Aortic smooth muscle cell (primary cell): ENCODE results near the gene GNG3. TPM values are rescaled to one million over a fixed set of nuclear protein-coding genes. Genes with fewer than 3 reads are reported as not detected.

ENCODE experiments used
- total RNA-seq: library from RNA; depleted of rRNA; stranded (reverse); fragments of >200 nt; gene quantifications from 2 replicates; pipeline ENCODE4 v1.2.3, GENCODE V29; 2014

GNG3 gene
- not detected in 2 replicates for total RNA-seq

GRCh38 chr11:62707277-62707861 is at the start of gene GNG3, which contains the start of gene BSCL2:
Gene GNG3 (plus strand): TSS chr11:62707676. CDS start chr11:62708296, 620 bp downstream.
Gene BSCL2 (minus strand): TSS chr11:62707424. CDS start chr11:62707195, 229 bp downstream.

GRCh38 chr11:62665075-62665598 is 42.3 kb upstream of the GNG3 start, which contains the start of the genes C11orf98 and CSKMT:
Gene C11orf98 (minus strand): TSS chr11:62665210. CDS start chr11:62665169, 41 bp downstream.
Gene CSKMT (plus strand): TSS chr11:62665312. CDS start chr11:62665880, 568 bp downstream.

GRCh38 chr11:62671608-62672389 is 35.7 kb upstream of the GNG3 start, which contains the start of the genes LBHD1 and UQCC3:
Gene LBHD1 (minus strand): TSS chr11:62672267. CDS start chr11:62670031, 2,236 bp downstream.
Gene UQCC3 (plus strand): TSS chr11:62671673. CDS start chr11:62671746, 73 bp downstream.

DNA sequence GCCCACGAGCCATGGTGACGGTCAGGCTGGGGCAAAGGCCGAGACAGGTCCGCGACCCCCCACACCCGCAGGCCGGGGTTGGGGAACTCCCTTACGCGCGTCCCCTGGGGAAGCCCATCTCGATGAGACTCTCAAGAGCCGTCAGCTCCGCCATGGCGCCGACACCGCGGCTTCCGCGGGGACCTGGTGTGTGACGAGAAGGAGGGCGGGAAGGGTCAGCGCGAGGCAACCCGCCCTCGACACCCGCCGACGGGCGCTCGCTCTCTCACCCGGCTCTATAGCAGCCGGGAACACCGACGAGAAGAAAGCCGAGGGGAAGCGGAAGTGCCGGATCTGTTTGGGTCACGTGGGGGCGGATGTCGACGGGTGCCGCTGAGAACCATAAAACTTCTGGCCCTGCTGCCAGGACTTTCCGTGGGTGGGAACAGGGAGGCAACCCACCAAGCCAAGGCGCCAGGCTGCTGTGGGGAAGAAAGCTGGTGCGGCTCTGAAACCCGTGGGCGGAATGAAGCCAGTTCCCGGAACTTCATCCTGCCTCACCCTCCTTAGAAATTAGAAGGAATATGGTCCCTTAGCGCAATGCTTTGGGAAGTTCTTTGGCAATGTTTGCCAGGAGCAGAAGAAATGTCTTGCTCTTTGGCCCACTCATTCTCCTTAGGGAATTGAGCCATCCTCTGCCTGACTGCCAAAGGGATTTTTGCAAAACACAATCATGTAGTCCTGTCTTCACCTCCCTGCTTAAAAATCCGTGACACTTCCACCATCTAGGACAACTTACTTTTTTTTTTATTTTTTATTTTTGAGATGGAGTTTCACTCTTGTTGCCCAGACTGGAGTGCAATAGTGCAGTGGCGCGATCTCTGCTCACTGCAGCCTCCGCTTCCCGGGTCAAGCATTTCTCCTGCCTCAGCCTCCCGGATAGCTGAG is 28.4 kb upstream of the GNG3 start, which contains the start of gene UBXN1:
Gene UBXN1, minus strand, starts transcription at position 304 of the 927 bp plus-strand sequence. Its CDS starts 150 bp downstream, at position 154.

DNA sequence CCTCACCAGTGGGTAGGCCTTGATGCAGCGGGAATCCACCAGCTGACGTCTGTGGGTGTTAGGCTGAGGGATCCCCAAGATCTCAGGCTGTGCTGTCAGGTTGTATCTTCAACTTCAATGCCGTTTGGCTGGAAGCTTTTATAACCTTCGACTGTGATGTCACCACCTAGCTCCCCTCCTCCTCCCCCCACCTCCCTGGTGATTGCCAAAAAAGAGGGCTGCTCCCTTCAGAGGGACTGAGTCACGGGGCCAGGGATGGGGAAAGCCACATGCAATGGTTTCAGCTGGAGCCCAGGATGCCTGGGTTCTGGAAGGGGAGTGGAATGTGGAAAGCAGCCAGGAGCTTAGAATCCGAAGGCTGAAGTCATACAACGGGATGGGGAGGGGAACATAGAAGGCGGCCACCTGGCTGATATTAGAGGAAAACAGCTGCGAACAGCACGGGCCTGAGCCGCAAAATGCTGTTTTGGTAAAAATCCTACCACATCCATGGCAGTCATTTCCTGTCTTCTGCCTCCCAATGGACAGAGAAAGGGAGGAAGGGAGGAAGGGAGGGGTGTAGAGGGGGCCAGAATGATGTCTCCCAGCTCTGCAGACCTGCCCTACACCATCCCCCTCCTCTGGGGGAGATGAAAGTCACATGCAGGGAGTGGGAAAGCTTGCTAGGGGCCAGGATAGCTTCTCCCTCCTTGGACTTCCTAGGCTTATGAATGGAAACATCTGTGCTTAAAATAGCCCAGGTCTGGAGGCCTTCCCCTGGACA is 17.9 kb upstream of the GNG3 start, which contains the start of gene LRRN4CL:
Gene LRRN4CL, minus strand, starts transcription at position 110 of the 763 bp plus-strand sequence. CDS start 1,022 bp downstream, outside the sequence.

DNA sequence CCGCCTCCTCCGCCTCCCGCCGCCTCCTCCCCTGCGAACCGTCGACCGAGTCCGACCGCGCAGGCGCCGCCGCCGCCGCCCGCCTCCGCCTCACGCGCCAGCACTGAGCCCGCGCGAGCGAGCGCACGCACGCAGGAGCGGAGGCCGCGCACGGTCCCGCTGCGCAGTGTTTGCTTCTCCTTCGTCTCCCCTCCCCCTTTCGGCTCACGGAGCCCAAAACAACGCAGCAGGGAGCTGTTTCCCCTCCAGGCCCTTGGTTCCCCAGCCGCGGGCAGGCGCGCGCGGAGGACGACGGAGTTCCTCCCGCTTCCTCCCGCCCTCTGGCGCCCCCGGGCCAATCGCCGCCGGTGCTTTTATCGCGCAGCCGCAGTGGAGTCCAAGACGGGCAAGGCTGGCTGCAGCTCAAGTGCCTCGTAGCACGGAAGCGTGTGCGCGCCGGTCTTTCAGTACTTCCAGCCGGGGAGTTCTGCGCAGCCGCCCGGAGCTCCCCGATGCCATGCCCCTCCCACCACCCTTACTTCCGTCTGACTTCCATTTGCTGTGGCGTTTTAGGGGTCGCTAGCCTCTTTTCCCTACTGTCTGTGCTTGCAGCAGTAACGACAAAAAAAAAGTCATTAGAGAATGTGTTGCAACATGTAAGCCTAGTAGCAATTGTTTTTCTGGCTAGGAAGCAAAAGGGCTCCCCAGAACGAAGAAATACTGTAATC is 19.8 kb downstream of the GNG3 start, which contains the start of gene HNRNPUL2:
Gene HNRNPUL2, minus strand, starts transcription at position 293 of the 707 bp plus-strand sequence. CDS start 301 bp downstream, outside the sequence.

DNA sequence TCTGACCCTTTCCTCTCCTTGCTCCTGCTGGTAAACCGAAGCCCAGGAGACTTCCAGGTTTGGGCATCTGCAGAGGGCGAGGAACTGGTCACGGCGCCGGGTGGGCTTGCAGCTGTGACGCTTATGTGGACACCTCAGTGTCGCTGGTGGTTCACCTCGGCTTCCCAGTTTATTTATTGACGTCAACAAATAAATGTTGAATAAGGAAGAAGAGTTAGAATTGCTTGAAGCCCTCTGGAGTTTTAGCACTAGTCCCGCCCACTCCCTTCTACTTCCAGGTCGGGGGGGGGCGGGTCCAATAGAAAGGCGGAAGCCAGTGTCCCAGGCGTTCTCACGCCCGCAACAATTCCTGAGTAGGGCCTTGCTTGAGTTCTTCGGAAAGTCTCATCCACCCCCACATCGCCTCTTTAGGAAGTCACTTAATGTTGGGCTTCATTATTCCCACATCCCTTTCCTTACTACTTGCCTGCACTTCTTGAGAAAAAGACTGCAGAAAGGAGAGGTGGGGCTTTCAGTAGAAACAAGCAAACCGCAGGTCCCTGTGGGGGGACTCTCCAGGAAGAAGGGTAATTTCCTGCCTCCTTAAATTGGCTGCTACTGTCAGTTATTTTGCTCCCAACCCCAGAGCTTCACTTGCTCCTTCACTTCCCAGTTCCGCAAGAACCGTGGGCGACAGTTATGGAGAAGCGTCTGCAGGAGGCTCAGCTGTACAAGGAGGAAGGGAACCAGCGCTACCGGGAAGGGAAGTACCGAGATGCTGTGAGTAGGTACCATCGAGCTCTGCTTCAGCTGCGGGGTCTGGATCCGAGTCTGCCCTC is 20.9 kb downstream of the GNG3 start, which contains the start of gene TTC9C:
Gene TTC9C, plus strand, starts transcription at position 316 of the 818 bp plus-strand sequence. Its CDS starts 363 bp downstream, at position 679.

GRCh38 chr11:62753736-62754603 is 46.5 kb downstream of the GNG3 start, which contains the start of gene ZBTB3:
Gene ZBTB3 (minus strand): TSS chr11:62754160. CDS start chr11:62753664, 496 bp downstream.

Other genes with a start within 250 kb of the GNG3 start
- gene AHNAK, start 160.9 kb upstream of the GNG3 start, total RNA-seq: 643 and 750 TPM in 2 replicates
- gene EEF1G, start 133.8 kb upstream of the GNG3 start, total RNA-seq: 1,386 and 1,416 TPM in 2 replicates
- 5.4 and 6.4 TPM in 2 replicates for gene TUT1, start 116.2 kb upstream of the GNG3 start, total RNA-seq
- 102 and 120 TPM in 2 replicates for gene MTA2, start 105.8 kb upstream of the GNG3 start, total RNA-seq
- 20.9 and 25.7 TPM in 2 replicates for gene EML3, start 94.9 kb upstream of the GNG3 start, total RNA-seq
- gene ROM1, start 94.4 kb upstream of the GNG3 start, total RNA-seq: 10.3 and 10.6 TPM in 2 replicates
- 32.6 and 39.9 TPM in 2 replicates for gene B3GAT3, start 85.7 kb upstream of the GNG3 start, total RNA-seq
- gene GANAB, start 61.1 kb upstream of the GNG3 start, total RNA-seq: 243 and 244 TPM in 2 replicates
- gene INTS5, start 54.4 kb upstream of the GNG3 start, total RNA-seq: 16.8 and 22.2 TPM in 2 replicates
- 32.3 and 46.8 TPM in 2 replicates for gene C11orf98, start 42.5 kb upstream of the GNG3 start, total RNA-seq
- gene CSKMT, start 42.4 kb upstream of the GNG3 start, total RNA-seq: 4.9 and 9.1 TPM in 2 replicates
- 11.9 and 15.1 TPM in 2 replicates for gene UQCC3, start 36.0 kb upstream of the GNG3 start, total RNA-seq
- 2.4 and 2.8 TPM in 2 replicates for gene LBHD1, start 35.4 kb upstream of the GNG3 start, total RNA-seq
- gene UBXN1, start 28.6 kb upstream of the GNG3 start, total RNA-seq: 134 and 158 TPM in 2 replicates
- gene LRRN4CL, start 18.1 kb upstream of the GNG3 start, total RNA-seq: 3.3 and 3.4 TPM in 2 replicates
- 57.1 and 67.2 TPM in 2 replicates for gene BSCL2, start 252 bp upstream of the GNG3 start, total RNA-seq
- gene HNRNPUL2, start 19.8 kb downstream of the GNG3 start, total RNA-seq: 12.6 and 14.9 TPM in 2 replicates
- 28.5 and 31.1 TPM in 2 replicates for gene TTC9C, start 20.8 kb downstream of the GNG3 start, total RNA-seq
- 11.0 and 11.2 TPM in 2 replicates for gene ZBTB3, start 46.5 kb downstream of the GNG3 start, total RNA-seq
- gene POLR2G, start 53.9 kb downstream of the GNG3 start, total RNA-seq: 97.0 and 98.7 TPM in 2 replicates
- 16.2 and 17.6 TPM in 2 replicates for gene TAF6L, start 63.7 kb downstream of the GNG3 start, total RNA-seq
- 24.3 and 24.4 TPM in 2 replicates for gene TMEM179B, start 79.7 kb downstream of the GNG3 start, total RNA-seq
- gene TMEM223, start 84.3 kb downstream of the GNG3 start, total RNA-seq: 13.2 and 15.1 TPM in 2 replicates
- gene NXF1, start 97.8 kb downstream of the GNG3 start, total RNA-seq: 15.5 and 21.6 TPM in 2 replicates
- 41.7 and 42.4 TPM in 2 replicates for gene STX5, start 124.4 kb downstream of the GNG3 start, total RNA-seq
- not detected in 2 replicates for gene TEX54, start 125.2 kb downstream of the GNG3 start, total RNA-seq
- 31.3 and 49.8 TPM in 2 replicates for gene WDR74, start 131.9 kb downstream of the GNG3 start, total RNA-seq
- 175 and 242 TPM in 2 replicates for gene SLC3A2, start 173.2 kb downstream of the GNG3 start, total RNA-seq
- not detected in 2 replicates for gene CHRM1, start 213.7 kb downstream of the GNG3 start, total RNA-seq